Stimulated activated CD8-positive, alpha-beta memory T cell treated with anti-CD3 and anti-CD28 coated beads, Interleukin-2, amount 100 ng/mL, for 1 hour (primary cell): Measurements from ENCODE around the gene ZFYVE28.
"Not testable (repeated sequence)": the region's sequence is repeated elsewhere in the genome, so short reads cannot be mapped to it uniquely, and the experiment has no call there.

ENCODE experiments used
- DNase-seq, 2 donors: peaks; one replicate each; pipeline ENCODE4 v3.0.0-alpha.2; 2020; ENCODE audit warnings: low read depth in 2 of 2

The ZFYVE28 gene

GRCh38 chr4:2390784-2391421 lies 27.5 kb downstream of the ZFYVE28 start:
- DNase-seq = no peak

GRCh38 chr4:2390146-2390545 lies 28.3 kb downstream of the ZFYVE28 start:
- DNase-seq = no peak

- DNase-seq = no peak
Measured at GRCh38 chr4:2389691-2390090, 28.8 kb downstream of the ZFYVE28 start.

GRCh38 chr4:2388429-2389182 lies 29.8 kb downstream of the ZFYVE28 start:
- DNase-seq = no peak

- no peak for DNase-seq
Measured at GRCh38 chr4:2387829-2388228, 30.6 kb downstream of the ZFYVE28 start.

- DNase-seq = no peak
Measured at GRCh38 chr4:2387218-2387617, 31.2 kb downstream of the ZFYVE28 start.

- no peak for DNase-seq
Measured at GRCh38 chr4:2386717-2387116, 31.7 kb downstream of the ZFYVE28 start.

GRCh38 chr4:2385516-2385915 lies 32.9 kb downstream of the ZFYVE28 start:
- no peak for DNase-seq

GRCh38 chr4:2384245-2384644 lies 34.2 kb downstream of the ZFYVE28 start:
- no peak for DNase-seq

- DNase-seq = no peak
Measured at GRCh38 chr4:2383760-2384159, 34.7 kb downstream of the ZFYVE28 start.

- not testable (repeated sequence) for DNase-seq
Measured at GRCh38 chr4:2383220-2383631, 35.2 kb downstream of the ZFYVE28 start.

GRCh38 chr4:2382769-2383202 lies 35.7 kb downstream of the ZFYVE28 start:
- not testable (repeated sequence) for DNase-seq

- DNase-seq = not testable (repeated sequence)
Measured at GRCh38 chr4:2380589-2380988, 37.9 kb downstream of the ZFYVE28 start.

GRCh38 chr4:2378898-2379297 lies 39.5 kb downstream of the ZFYVE28 start:
- no peak for DNase-seq

- no peak for DNase-seq
Measured at GRCh38 chr4:2378401-2378800, 40.0 kb downstream of the ZFYVE28 start.

GRCh38 chr4:2377241-2377640 lies 41.2 kb downstream of the ZFYVE28 start:
- DNase-seq = no peak

GRCh38 chr4:2375427-2375826 lies 43.0 kb downstream of the ZFYVE28 start:
- no peak for DNase-seq

- no peak for DNase-seq
Measured at GRCh38 chr4:2373532-2373931, 44.9 kb downstream of the ZFYVE28 start.

GRCh38 chr4:2372488-2373030 lies 45.9 kb downstream of the ZFYVE28 start:
- no peak for DNase-seq

- no peak for DNase-seq
Measured at GRCh38 chr4:2371765-2372487, 46.5 kb downstream of the ZFYVE28 start.

GRCh38 chr4:2370597-2371320 lies 47.7 kb downstream of the ZFYVE28 start:
- no peak for DNase-seq
